CD1c-positive myeloid dendritic cell (primary cell): Measurements from ENCODE around the gene MAPK4.

Experiments
- DNase-seq: peaks from one replicate; pipeline ENCODE4 v3.0.0-alpha.2; 2016; ENCODE audit errors: extremely low spot score

MAPK4 gene

DNA sequence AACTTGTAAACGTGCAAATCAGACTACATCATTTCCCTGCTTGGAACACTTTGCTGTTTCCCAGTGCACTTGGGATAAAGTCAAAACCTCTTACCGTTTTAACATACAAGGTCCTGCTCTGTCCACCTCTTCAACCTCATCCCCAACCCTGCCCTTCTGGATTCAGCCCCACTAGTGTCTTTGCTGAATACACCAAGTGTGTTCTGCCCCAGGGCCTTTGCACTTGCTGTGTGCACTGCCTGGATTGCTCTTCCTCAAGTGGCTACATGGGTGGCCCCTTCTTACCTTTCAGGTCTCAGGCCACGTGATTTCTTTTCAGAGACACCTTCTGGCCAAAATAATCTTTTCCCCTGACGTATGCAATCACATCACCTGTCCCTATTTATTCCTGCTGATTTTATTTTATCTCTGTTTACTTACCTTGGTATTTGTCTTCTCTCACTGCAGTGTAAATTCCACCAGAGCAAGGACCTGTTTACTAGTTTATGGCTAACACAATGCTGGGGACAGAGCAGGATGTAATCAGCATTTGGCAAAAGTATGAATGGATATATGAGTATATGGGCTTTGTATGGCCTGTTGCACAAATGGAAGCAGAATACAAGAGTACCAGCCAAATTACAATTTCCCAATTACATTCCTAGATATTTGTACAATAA, 63.9 kb downstream of the MAPK4 start:
- no peak for DNase-seq

DNA sequence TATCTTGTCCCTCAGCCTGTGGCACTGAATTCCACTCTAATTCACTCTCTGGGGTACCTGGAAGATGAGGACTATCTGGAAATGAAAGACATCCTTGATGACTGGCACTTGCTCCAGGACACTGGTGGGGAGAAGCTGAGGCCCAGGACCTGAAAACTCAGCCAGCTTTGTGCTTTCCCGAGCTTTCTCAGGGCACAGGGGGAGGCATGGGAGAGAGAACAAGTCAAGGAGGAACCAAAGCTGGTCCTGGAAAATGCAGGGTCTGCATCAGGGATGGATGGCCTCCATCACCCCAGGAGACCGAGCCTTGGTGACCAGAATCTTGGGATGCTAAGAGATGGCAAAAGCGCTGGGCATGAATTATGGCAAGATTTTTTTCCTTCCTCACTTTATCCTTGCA, 65.1 kb downstream of the MAPK4 start:
- DNase-seq = no peak

DNA sequence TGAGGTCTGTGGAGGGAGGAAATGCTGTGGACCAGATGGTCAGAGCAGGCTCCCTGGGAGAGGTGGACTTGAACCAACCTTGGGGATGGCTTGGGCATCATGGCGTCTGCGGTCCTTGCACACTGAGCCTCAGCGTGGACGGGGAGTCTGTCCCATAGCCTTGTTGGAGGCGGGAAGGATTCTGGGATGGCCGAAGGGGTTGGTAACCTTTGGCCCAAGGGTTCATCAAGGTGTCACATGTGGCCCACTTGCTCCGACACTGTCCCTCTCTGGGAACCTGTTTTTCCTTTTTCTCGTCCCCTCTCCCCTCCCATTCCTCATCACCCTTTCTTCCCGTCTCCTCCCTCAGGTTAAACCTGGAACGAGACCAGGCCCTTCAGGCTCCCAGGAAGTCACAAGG, 66.4 kb downstream of the MAPK4 start:
- no peak for DNase-seq

DNA sequence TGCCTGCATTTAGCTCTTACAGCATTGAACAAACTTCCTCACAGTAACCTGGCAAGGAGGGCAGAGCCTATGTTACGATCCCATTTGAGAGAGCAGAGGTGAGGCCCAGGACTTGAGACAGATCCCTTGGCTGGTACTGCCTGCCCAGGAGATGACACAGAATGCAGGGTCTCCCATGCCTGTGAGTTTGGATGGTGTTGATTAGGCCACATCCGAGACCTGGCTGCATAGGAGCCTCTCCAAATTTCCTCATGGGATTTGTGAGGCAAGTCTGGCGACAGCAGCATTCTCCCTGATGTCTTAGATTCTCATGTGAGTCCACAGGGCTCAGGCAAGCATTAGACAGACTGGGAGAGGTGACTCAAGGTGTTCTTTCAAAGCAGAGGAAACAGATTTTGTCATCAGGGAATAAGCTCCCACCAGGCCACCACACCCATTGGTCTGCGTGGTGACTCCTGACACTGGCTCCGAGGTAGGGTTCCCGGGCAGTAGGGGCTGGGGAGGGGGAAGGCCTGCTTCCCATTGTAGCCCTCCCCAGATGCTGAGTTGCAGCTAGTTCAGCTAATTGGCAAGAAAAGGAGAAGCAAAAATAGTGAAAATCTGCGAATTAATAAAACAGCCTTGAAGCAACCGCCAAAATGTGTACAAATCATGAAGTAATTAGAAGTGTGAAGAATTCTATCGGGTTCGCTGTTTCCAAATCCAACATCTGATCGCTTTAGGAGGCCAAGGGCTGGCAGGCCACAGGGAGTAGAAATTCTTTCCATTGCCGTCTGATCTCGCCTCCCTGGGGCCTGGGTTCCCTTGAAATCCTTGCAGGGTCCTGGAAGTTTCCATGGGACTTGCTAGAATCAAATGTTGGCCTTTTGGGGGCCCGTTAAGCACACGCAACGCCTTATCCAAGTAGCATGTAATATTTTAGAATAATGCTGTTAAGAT, 68.0 kb downstream of the MAPK4 start:
- no peak for DNase-seq

DNA sequence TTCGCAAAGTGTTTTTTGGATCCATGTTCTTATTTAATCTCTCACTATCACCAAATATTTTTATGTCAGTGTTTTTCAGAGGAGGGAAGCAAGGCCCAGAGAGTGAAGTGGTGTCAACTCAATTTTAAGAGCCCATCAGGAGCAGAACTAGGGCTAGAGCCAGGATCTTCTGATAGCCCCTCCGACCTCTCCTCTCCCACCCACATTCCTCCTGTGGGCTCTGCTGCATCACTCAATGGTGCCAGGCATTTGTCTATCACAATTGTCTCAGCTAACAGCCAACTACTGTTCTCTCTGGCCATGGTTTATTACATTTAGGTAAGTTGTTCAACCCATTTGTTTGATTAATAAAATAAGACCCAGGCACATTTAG, 68.6 kb downstream of the MAPK4 start:
- DNase-seq = no peak

DNA sequence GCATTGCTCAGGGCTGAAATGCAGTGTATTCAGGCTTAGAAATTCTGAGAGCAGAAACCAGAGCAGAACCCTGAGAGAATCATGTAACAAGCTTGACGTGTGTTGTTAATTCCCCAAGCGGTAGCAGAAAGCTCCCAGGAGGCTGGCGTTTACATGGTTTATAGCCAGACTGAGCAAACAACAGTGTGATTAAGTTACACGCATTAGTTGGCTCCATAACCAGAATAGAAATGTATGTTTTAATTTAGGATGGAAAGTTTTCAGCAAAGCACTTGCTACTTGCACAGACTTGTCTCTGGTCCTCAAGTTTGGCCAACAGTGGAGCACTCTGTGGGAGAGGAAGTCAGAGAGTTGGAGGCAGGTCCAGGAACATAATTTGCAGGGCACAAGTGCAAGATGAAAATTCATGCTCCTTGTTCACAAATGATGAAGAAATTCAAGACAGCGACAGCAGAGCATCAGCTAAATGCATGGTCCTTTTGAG, 69.3 kb downstream of the MAPK4 start:
- DNase-seq = no peak

DNA sequence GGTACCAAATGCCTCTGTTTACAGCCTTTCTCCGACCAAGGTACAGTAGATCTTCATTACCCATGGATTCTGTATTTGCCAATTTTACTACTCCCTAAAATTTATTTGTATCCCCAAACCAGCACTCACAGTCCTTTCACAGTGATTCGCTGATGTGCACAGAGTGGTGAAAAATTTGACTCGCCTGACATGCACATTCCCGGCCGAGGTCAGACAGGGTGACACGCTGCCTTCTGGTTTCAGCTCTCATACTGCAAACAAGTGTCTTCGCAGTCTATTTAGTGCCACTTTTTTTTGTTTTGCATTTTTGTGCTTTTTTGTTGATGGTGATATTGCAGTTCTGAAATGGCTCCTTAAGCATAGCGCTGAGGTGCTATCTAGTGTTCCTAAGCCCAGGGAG, 71.0 kb downstream of the MAPK4 start:
- DNase-seq = no peak

DNA sequence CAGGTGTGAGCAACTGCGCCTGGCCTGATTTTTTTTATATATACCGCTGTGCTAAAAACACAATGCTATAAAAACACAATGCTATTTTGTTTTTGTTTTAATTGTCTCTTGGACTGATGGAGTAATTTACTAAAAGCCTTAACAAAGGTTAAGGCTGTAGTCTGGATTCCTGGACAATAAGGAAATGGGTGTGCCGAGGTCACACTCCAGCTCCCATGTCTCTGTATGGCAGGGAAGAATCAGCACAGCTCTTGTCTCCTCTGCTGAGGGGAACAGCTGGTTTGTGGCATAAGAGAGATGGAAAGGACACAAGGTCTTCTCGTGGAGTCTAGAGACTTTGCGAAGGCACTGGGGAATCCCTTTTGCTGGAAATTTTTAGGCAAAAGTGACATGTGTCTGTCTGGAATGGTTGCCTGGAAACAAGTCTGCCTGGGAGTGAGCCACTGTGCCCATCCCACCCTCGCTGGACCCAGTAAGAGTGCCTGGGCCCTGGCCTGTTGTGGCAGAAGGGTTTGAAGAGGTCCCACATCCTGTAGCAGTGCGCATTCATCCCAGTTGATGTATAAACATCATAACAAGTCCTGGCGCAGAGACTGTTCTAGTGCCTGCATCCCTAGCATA, 73.1 kb downstream of the MAPK4 start:
- DNase-seq = no peak

DNA sequence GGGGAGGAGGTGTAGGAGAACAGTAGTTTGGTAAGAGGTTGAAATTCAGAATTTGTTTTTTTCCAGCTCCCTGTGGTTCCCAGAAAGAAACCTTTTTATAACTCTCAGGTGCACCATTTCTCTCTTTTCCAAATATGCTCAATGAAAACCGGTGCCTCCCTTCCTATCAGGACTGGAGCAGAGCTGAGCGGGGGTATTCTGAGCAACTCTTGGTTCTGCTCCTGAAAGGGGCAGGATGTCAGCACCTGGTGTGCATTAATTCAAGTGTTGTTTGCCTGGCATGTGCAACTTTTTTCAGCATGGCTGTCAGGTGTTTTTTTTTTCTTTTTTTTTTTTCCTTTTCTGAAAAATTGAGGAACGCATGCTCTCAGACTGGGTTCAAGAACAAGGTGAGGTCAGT, 74.1 kb downstream of the MAPK4 start:
- no peak for DNase-seq

DNA sequence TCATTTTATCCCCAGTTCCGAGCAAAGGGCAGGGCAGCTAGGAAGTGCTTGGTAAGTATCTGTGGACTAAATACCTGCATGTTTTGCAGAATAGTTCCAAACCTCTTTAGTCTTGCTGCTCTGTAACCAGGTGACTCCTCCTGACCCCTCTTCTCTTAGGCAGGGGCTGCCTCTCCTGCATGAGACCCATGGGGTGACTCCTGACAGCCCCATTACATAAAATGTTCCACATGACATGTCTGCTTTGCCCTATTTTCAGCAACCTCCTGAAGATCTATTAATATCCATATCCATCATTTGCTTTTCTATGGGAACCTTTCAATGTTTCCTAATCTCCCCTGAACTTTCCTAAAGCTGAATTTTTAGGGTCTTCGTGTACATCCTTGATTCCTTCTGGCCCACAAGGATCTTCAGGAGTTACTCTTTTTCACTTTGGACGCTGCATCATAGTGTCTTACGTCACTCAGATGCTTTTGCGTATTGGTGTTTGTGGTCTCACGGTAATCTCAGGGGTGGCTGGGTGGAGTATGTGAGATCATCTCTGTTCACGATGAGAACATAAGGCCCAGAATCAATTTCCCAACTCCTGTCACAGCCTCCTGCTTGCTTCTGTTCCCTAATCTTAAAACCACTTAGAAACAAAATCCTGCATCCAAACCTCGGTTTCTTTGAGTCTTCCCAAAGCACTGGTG, 76.6 kb downstream of the MAPK4 start:
- no peak for DNase-seq

DNA sequence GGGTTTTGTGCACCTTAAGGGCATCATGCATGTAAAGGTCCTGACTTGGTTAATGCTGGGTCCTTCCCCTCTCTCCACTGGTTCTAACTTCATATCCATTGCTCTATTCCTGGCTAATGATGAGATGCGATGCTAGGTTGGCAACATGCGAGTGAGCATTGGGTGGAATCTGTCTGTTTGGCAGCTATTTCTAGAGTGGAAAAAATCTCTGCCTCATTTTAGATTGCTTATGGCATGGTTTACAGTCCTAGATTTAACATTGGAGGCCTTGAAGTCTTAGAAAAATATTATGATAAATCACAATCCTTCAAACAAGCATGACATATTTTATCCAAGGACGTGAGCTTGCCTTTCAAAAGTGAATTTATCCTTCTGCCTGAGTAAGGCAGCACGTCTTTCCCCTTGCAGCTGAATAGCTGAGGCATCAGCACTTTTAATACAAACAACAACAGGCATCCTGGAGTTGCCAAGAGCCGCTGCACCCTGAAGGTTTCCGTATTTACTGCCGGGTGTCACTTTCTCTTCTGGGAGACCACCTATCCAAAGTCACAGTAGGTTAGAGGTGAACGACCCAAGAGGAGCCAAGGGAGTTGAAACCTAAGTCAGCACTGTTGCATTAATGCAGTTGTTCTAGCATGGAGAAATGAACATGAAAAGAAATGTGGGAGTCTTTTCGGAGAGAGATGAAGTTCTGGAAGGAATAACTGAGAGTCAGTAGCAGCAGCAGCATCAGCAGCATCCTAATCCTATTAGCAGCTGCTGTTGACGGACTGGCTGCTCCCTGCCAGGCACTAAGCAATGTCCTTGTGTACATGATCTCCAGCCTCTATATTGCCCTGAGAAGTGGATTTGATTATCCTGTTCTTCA, 78.4 kb downstream of the MAPK4 start:
- DNase-seq = no peak

DNA sequence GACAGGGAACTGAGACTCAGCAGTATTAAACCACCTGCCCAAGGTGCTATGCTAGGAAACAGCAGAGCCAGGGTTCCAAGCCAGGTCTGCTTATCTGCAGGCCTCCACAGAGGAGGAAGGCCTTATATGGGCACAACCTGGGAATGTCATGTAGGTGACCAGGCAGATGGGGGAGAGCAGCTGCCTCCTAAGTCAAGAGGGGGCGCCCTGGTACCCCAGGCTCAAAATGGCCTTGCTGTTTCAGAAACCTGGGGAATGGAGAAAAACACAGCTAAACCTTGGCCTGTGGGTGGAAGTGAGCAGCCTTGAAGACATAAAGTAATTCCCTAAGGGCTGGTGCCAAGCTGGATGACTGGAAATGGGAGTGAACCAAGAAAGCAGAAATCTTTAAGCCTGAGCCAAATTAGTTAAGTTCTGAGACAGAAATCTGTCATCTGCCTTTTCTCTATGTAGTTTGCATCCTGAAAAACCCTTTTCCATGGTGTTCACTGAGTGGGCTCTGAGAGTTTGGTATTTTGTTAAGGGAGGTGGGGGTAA, 79.1 kb downstream of the MAPK4 start:
- no peak for DNase-seq

DNA sequence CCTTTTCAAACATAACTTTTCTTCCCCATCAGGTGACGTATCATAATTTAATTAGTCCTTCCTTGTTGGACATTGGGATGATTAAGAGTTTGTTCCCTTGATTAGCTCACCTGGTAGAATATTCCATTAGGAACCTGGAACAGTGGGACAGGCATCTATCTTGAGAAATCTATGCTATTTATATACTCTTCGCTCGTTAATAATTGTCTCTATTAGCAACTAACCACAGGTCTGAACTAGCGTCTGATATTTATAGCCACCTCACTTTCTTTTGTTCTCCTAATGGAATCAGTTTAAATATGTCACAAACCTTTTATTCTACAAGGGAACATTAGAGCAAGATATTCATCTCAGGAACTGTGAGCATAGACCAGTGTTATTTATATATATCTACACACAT, 79.8 kb downstream of the MAPK4 start:
- no peak for DNase-seq

DNA sequence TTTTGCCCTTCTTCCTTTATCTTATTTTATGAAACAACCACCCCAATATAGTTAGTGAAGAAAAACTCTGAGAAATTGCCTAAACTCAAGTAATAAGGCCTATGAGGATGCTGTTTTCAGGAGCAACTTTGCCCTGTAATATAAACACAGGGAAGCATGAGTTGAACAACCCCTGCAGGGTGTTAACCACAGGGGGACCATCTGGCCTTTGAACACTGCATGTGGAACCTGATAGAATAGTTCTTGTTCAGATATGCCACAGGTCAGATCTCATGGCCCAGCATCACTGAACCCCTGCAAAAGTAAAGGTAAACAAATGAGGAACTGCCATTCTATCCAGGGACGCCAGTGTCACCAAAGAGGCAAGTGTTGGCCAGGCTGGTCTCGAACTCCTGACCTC, 82.6 kb downstream of the MAPK4 start:
- DNase-seq = no peak

DNA sequence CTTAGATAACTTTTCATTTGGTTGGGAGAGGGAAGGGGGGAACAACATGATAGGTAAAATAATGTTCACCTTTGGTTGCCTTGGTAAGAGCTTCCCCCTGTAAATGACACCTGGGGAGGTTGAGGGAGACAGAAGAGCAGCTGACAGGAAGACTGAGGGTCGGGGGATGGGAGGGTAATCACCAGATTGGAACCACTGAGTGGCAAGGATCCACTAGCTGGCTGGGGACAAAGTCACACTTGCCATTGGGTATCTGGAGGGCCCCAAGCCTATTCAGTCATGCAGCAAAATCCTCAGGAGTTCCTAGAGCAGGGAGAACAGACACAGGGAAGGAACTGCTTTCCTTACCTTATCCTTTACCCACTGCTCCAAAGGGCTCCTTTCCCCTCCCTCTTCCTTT, 84.3 kb downstream of the MAPK4 start:
- DNase-seq = no peak

DNA sequence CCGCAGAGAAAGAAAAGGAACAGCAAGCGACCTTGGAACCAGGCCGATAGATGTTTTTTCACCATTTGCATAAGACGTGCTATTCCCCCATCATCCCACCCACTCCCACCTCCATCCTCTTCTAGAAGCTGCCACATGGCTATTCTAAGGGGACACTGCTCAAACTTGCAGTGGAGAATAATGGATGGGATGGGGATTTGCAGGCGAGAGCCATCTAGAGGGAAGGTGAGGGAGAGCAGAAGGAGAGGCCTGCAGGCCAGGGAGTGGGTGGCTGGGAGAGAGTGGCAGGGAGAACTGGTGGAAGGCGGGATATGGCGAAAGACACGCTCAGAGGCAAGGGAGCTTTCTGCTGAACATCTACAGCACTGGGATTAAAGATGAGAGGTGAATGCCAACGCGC, 84.9 kb downstream of the MAPK4 start:
- DNase-seq = no peak

DNA sequence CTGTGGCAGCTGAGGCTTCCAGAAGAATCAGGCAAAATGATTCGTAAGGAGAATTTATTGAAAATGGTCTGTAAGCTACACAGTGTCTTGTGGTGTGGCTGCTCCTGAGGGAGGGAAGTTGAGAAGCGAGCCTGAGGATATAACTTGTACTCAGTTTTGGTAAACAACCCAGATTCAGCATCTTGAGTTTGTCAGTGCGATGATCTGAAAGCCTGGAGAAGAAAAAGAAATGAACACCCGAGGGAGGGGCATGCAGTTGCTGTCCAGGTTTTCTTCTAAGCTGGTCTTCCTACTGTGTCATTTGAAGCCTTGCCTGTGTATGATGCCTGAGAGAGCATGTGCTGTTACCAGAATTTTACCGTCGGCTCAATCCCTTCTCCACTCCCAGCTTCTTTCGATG, 87.3 kb downstream of the MAPK4 start:
- DNase-seq = no peak

DNA sequence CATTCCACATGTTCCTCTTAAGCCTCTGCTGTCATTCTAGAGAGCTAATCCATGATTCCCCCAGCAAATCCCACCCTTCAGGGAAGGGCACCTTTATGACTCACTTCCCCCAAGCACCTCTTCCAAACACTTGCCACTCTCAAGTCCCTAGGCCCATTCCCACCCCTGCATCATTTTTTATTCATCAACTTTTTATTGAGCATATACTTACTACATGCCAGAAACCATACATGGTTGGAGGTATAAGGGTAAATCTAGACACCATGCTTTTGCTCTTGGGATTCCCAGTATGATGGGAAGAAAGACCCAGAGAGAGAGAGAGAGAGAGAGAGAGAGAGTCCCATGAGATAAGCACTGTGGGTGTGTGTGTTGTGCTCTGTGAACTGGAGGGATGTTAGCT, 87.9 kb downstream of the MAPK4 start:
- no peak for DNase-seq

DNA sequence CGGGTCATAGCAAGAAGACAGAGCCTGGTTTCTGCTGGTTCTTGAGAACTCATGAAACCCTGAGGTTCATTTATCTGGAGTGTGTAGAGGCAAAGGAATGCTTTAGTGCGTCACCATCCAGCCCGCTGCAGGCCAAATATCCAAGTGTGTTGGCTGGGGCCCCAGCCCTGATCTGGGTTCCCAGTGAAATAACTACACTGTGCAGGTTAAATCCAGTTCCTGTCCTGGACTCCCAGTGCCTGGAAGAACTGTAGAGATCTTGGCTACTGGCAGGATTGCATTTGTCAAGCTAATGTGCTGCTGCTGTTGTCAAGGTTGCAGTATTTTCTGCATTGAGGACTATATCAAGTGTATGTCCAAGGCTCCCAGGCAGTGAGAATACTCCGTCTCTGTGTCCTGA, 89.9 kb downstream of the MAPK4 start:
- DNase-seq = no peak

DNA sequence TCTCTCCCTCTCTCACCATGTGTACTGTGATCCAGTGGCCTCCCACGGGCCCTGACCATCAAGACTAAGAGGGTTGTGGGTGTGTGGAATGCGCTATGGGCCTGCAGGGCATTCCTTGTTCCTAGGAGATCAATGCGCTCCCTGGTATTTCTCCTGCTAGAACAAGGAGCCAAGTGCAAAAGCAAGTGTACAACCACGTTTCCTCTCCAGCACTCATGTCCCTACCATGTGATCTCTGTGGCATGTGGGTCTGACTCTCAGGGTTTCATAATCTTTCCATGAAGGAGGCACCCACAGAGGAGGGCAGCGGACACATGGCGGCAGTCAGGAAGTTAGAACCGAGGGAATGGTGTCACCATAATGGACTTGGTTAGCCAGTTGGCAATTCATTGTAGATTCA, 91.4 kb downstream of the MAPK4 start:
- no peak for DNase-seq
